Activated naive CD4-positive, alpha-beta T cell treated with anti-CD3 and anti-CD28 coated beads, Interleukin-2, amount 50 U/mL, for 72 hours (primary cell): ENCODE measurements around the gene CHST9. TPM values are rescaled to one million over a fixed set of nuclear protein-coding genes. Genes with fewer than 3 reads are reported as not detected.
"Not testable (repeated sequence)": the region's sequence is repeated elsewhere in the genome, so short reads cannot be mapped to it uniquely, and the experiment has no call there.

Experiments
- ATAC-seq, 2 donors: fragments of 150-1000 bp; cut with Tn5 transposase; 2 replicates each; pipeline ENCODE4 v1.10.0; 2021; ENCODE audit warnings: mild to moderate bottlenecking in 2 of 2, moderate library complexity in 2 of 2
- DNase-seq, 2 donors: peaks; one replicate each; pipeline ENCODE4 v3.0.0; 2021 to 2022; ENCODE audit warnings: low spot score in 2 of 2
- H3K27ac Mint-ChIP-seq, 2 donors: one replicate each; pipeline ENCODE4 v1.8.0; 2022; ENCODE audit warnings: mild to moderate bottlenecking in 2 of 2, mixed read lengths in 2 of 2
- H3K36me3 Mint-ChIP-seq, 2 donors: one replicate each; pipeline ENCODE4 v1.8.0; 2022; ENCODE audit warnings: mixed read lengths in 2 of 2
- H3K9me3 Mint-ChIP-seq, 2 donors: one replicate each; pipeline ENCODE4 v1.8.0; 2022; ENCODE audit warnings: mixed read lengths in 2 of 2
- total RNA-seq, 2 donors: library from RNA; stranded (reverse); gene quantifications; one replicate each; pipeline ENCODE4 v1.2.3, GENCODE V29; 2022

Gene CHST9
- total RNA-seq, 2 donors from 2014 or later = not detected

- H3K27ac Mint-ChIP-seq = no peak overlapping the region
These were observed 738 bp downstream of the CHST9 start for GRCh38 chr18:27184115-27185024.

GRCh38 chr18:27181726-27182125 is 3.4 kb downstream of the CHST9 start:
- Mint-ChIP-seq H3K9me3 (peaks cover 10% of the 10 kb centered on the region in 2 donors), H3K27ac (no peak overlapping the region), H3K36me3 (peaks cover 13 to 15% of the 10 kb centered on the region in 2 donors)
- ATAC-seq = no peak
- no peak for DNase-seq

More at GRCh38 chr18:27184115-27185024, 738 bp downstream of the CHST9 start:
- ATAC-seq (no peak), DNase-seq (no peak)
- Mint-ChIP-seq H3K9me3 (peaks cover 10% of the 10 kb centered on the region in 2 donors), H3K36me3 (peaks cover 13 to 15% of the 10 kb centered on the region in 2 donors)

GRCh38 chr18:27178424-27178823 is 6.7 kb downstream of the CHST9 start:
- Mint-ChIP-seq H3K36me3 (no peaks in the 10 kb centered on the region), H3K27ac (no peak overlapping the region), H3K9me3 (no peaks in the 10 kb centered on the region)
- no peak for ATAC-seq
- DNase-seq = no peak

- H3K9me3 Mint-ChIP-seq = no peaks in the 10 kb centered on the region
- DNase-seq (no peak), ATAC-seq (no peak)
- H3K27ac Mint-ChIP-seq = no peak overlapping the region
- no peaks in the 10 kb centered on the region for H3K36me3 Mint-ChIP-seq
These were observed 9.2 kb downstream of the CHST9 start for GRCh38 chr18:27175914-27176313.

GRCh38 chr18:27175245-27175644 is 9.9 kb downstream of the CHST9 start:
- DNase-seq (no peak), ATAC-seq (no peak)
- Mint-ChIP-seq H3K36me3 (no peaks in the 10 kb centered on the region), H3K27ac (no peak overlapping the region), H3K9me3 (no peaks in the 10 kb centered on the region)

- DNase-seq = no peak
- no peak for ATAC-seq
- H3K9me3 Mint-ChIP-seq = peaks cover 5 to 7% of the 10 kb centered on the region in 2 donors
- H3K27ac Mint-ChIP-seq = no peak overlapping the region
- no peaks in the 10 kb centered on the region for H3K36me3 Mint-ChIP-seq
These were observed 13.1 kb downstream of the CHST9 start for GRCh38 chr18:27171993-27172392.

GRCh38 chr18:27165412-27165811 is 19.7 kb downstream of the CHST9 start:
- ATAC-seq (no peak), DNase-seq (no peak)
- no peak overlapping the region for H3K27ac Mint-ChIP-seq
- H3K9me3 Mint-ChIP-seq = peaks cover 27 to 29% of the 10 kb centered on the region in 2 donors
- peaks cover 0 to 11% of the 10 kb centered on the region in 2 donors for H3K36me3 Mint-ChIP-seq

GRCh38 chr18:27164905-27165304 is 20.2 kb downstream of the CHST9 start:
- Mint-ChIP-seq H3K9me3 (peaks cover 27 to 29% of the 10 kb centered on the region in 2 donors), H3K27ac (no peak overlapping the region), H3K36me3 (peaks cover 0 to 11% of the 10 kb centered on the region in 2 donors)
- DNase-seq (no peak), ATAC-seq (no peak)

- H3K27ac Mint-ChIP-seq, DNase-seq, ATAC-seq: not testable (repeated sequence)
- Mint-ChIP-seq H3K36me3 (peaks cover 0 to 11% of the 10 kb centered on the region in 2 donors), H3K9me3 (peaks cover 21 to 29% of the 10 kb centered on the region in 2 donors)
These were observed 21.9 kb downstream of the CHST9 start for GRCh38 chr18:27163197-27163716.

- H3K9me3 Mint-ChIP-seq = peaks cover 26 to 30% of the 10 kb centered on the region in 2 donors
- H3K27ac Mint-ChIP-seq, ATAC-seq, DNase-seq: not testable (repeated sequence)
- peaks cover 11 to 13% of the 10 kb centered on the region in 2 donors for H3K36me3 Mint-ChIP-seq
These were observed 35.9 kb downstream of the CHST9 start for GRCh38 chr18:27149240-27149639.

- Mint-ChIP-seq H3K36me3 (peaks cover 0 to 4% of the 10 kb centered on the region in 2 donors), H3K27ac (no peak overlapping the region), H3K9me3 (peaks cover 11 to 14% of the 10 kb centered on the region in 2 donors)
- no peak for DNase-seq
- no peak for ATAC-seq
These were observed 40.4 kb downstream of the CHST9 start for GRCh38 chr18:27144672-27145071.

- H3K27ac Mint-ChIP-seq = no peak overlapping the region
- peaks cover 8 to 11% of the 10 kb centered on the region in 2 donors for H3K9me3 Mint-ChIP-seq
- no peak for DNase-seq
- no peaks in the 10 kb centered on the region for H3K36me3 Mint-ChIP-seq
- ATAC-seq = no peak
These were observed 41.4 kb downstream of the CHST9 start for GRCh38 chr18:27143580-27144287.

- ATAC-seq (no peak), DNase-seq (no peak)
- no peaks in the 10 kb centered on the region for H3K36me3 Mint-ChIP-seq
- H3K27ac Mint-ChIP-seq = no peak overlapping the region
- peaks cover 9 to 12% of the 10 kb centered on the region in 2 donors for H3K9me3 Mint-ChIP-seq
These were observed 42.2 kb downstream of the CHST9 start for GRCh38 chr18:27142891-27143290.

- H3K36me3 Mint-ChIP-seq = no peaks in the 10 kb centered on the region
- ATAC-seq (no peak), DNase-seq (no peak)
- H3K27ac Mint-ChIP-seq = no peak overlapping the region
- H3K9me3 Mint-ChIP-seq = peaks cover 3 to 10% of the 10 kb centered on the region in 2 donors
These were observed 43.2 kb downstream of the CHST9 start for GRCh38 chr18:27141876-27142275.

GRCh38 chr18:27138079-27138478 is 47.0 kb downstream of the CHST9 start:
- ATAC-seq = no peak
- no peaks in the 10 kb centered on the region for H3K36me3 Mint-ChIP-seq
- H3K27ac Mint-ChIP-seq = no peak overlapping the region
- peaks cover 9 to 20% of the 10 kb centered on the region in 2 donors for H3K9me3 Mint-ChIP-seq
- no peak for DNase-seq

GRCh38 chr18:27136208-27136535 is 48.9 kb downstream of the CHST9 start:
- H3K27ac Mint-ChIP-seq = no peak overlapping the region
- DNase-seq (no peak), ATAC-seq (no peak)
- no peaks in the 10 kb centered on the region for H3K36me3 Mint-ChIP-seq
- peaks cover 11 to 23% of the 10 kb centered on the region in 2 donors for H3K9me3 Mint-ChIP-seq
